Activated B cell treated with CpG ODN at 0.5 μM for 24 hours (primary cell): ENCODE results near the gene ARRDC3. TPM values are rescaled to one million over a fixed set of nuclear protein-coding genes. Genes with fewer than 3 reads are reported as not detected.

Experiments used
- ATAC-seq: fragments of 200-7000 bp; cut with Tn5 transposase; one replicate; pipeline ENCODE4 v1.10.0; 2021; ENCODE audit warnings: low read depth, mild to moderate bottlenecking, moderate library complexity
- CTCF ChIA-PET: fragments of 350-600 bp; sonication (Branson Sonifier 250); formaldehyde crosslinking; loops from one replicate; lab custom pipeline; 2021; ENCODE audit warnings: antibody characterized with exemption; lab: Charles Lee
- POLR2A ChIA-PET: fragments of 350-600 bp; sonication (Branson Sonifier 250); formaldehyde crosslinking; loops from one replicate; lab custom pipeline; 2021; ENCODE audit warnings: antibody characterized with exemption; lab: Charles Lee
- DNase-seq: peaks from one replicate; pipeline ENCODE4 v3.0.0; 2022
- H3K27ac Mint-ChIP-seq: one replicate; pipeline ENCODE4 v1.8.0; 2020; ENCODE audit warnings: mixed read lengths
- H3K27me3 Mint-ChIP-seq: one replicate; pipeline ENCODE4 v1.8.0; 2021; ENCODE audit warnings: mixed read lengths
- H3K36me3 Mint-ChIP-seq: one replicate; pipeline ENCODE4 v1.8.0; 2021; ENCODE audit warnings: low read depth, mixed read lengths
- H3K4me1 Mint-ChIP-seq: one replicate; pipeline ENCODE4 v1.8.0; 2021; ENCODE audit warnings: mixed read lengths
- H3K4me3 Mint-ChIP-seq: one replicate; pipeline ENCODE4 v1.8.0; 2020; ENCODE audit warnings: mild to moderate bottlenecking, mixed read lengths
- H3K9me3 Mint-ChIP-seq: one replicate; pipeline ENCODE4 v1.8.0; 2020; ENCODE audit warnings: mixed read lengths
- CTCF ChIP-seq: fragments of 200-600 bp; IDR thresholded peaks from one replicate; pipeline ENCODE4 v1.8.0; 2022; ENCODE audit warnings: antibody characterized with exemption, mild to moderate bottlenecking
- intact Hi-C: fragments of 100-400 bp; cut with micrococcal nuclease; formaldehyde crosslinking; loops from one replicate; pipeline ENCODE4 v1.15.1; 2024
- total RNA-seq: library from RNA; stranded (reverse); gene quantifications from 2 replicates; pipeline ENCODE4 v1.2.3, GENCODE V29; 2022

Gene ARRDC3
- total RNA-seq, 1 donor from 2014 or later, result 65.3 TPM

DNA sequence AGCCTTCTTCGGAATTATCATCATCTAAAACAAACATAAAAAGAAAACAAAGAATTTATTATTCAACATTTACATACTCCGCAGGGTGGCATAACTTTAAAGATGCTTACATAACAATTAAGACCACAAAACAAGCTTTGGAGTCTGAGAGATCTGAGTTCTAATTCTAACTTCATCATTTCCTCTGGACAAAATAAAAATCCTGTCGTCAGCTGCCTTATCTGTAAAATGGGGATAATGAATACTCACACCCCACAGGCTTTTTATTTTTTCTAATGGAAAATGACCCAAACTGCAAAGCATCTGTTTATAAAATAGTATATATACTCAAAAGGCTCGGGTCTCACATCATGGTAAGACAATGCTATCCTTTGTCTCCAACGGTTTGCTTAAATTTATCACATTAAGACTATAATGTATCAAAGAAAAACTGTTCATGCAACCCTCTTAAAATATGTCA is 4.3 kb downstream of the ARRDC3 start:
- POLR2A ChIA-PET, result interaction anchor here (0.5 to 2.2 kb wide), 7 partner anchors 11 to 99 kb away, joined by 3 to 13 read pairs (median 10); no protein-coding TSS in a partner anchor
- Mint-ChIP-seq H3K4me3 (peak overlapping the region; percentile 97), H3K9me3 (no peaks in the 10 kb centered on the region), H3K4me1 (peaks cover 27% of the 10 kb centered on the region), H3K27ac (peak overlapping the region; percentile 100), H3K36me3 (peaks cover 73% of the 10 kb centered on the region), H3K27me3 (no peaks in the 10 kb centered on the region)
- ATAC-seq (no peak), DNase-seq (no peak)
- intact Hi-C loops, result no loop called here
- CTCF ChIA-PET, result interaction anchor here (1.2 kb wide), 1 partner anchor 12 kb away, joined by 3 read pairs; no protein-coding TSS in a partner anchor
- no peak for TF ChIP-seq CTCF

DNA sequence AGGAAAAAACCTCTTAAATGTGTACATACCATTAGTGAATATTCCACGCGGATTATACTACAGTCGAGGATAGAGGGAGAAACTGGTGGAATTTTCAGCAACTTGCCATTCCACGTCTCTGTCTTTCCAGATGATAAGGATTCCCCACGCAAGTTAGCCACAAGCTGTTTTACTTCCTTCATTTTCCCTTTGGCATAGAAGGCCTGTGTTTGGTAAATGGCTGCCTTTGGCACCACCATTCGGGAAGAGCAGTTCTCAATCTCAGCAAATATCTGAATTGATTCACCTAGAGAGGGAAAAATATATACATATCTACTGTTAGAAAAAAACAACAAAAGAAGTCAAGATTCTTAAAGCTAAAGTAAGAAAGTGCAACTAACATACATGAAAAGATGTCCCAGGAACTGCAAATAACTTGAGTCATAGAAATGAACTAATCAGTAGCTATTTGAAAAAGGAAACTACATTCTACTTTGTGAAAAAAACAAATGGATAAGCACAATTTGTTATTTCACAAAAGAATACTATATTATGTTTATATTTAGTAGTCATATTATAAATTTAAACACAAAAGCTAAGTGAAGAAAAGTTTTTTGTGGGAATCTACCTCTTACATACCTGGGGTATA is 8.1 kb downstream of the ARRDC3 start:
- DNase-seq, result no peak
- peak overlapping the region; percentile 12 for H3K27ac Mint-ChIP-seq
- H3K9me3 Mint-ChIP-seq, result no peaks in the 10 kb centered on the region
- H3K27me3 Mint-ChIP-seq, result no peaks in the 10 kb centered on the region
- peaks cover 27% of the 10 kb centered on the region for H3K4me1 Mint-ChIP-seq
- intact Hi-C loops, result no loop called here
- ChIA-PET POLR2A (interaction anchor here (0.6 to 2.3 kb wide), 3 partner anchors 9 to 11 kb away, joined by 3 to 16 read pairs (median 3); partner anchors contain the start of gene ARRDC3), CTCF (interaction anchor here (0.6 to 0.9 kb wide), 2 partner anchors 10 to 149 kb away, joined by 3 read pairs; no protein-coding TSS in a partner anchor)
- H3K4me3 Mint-ChIP-seq, result no peak overlapping the region
- no peak for TF ChIP-seq CTCF
- no peak for ATAC-seq
- peaks cover 79% of the 10 kb centered on the region for H3K36me3 Mint-ChIP-seq

DNA sequence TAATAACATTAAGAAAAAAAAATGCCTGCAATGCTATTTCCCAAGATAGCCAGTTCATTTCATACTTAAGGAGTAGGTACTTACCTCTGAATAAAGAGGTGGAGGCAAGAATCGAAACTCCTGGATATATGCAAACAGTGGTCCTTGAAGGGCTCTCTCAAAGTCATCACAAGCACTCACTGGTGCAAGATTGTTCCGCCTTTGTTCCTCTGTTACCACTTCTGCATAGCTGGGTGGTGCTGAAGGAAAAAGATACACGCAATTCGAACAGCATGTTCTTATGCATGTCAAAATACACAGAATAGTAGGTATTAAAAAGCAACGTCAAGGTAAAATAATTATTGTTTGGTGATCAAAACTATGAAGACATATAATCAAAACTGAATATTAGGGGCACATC is 9.5 kb downstream of the ARRDC3 start:
- ATAC-seq (no peak), DNase-seq (no peak)
- Mint-ChIP-seq H3K4me3 (no peak overlapping the region), H3K4me1 (peaks cover 21% of the 10 kb centered on the region), H3K36me3 (peaks cover 85% of the 10 kb centered on the region), H3K9me3 (no peaks in the 10 kb centered on the region), H3K27ac (peak overlapping the region; percentile 12), H3K27me3 (no peaks in the 10 kb centered on the region)
- ChIA-PET CTCF (interaction anchor here (3.2 kb wide), 1 partner anchor 11 kb away, joined by 13 read pairs; no protein-coding TSS in a partner anchor), POLR2A (interaction anchor here (0.5 to 2.3 kb wide), 4 partner anchors 10 to 93 kb away, joined by 3 to 16 read pairs (median 3); partner anchors contain the start of gene ARRDC3)
- TF ChIP-seq CTCF, result no peak
- intact Hi-C loops, result no loop called here

DNA sequence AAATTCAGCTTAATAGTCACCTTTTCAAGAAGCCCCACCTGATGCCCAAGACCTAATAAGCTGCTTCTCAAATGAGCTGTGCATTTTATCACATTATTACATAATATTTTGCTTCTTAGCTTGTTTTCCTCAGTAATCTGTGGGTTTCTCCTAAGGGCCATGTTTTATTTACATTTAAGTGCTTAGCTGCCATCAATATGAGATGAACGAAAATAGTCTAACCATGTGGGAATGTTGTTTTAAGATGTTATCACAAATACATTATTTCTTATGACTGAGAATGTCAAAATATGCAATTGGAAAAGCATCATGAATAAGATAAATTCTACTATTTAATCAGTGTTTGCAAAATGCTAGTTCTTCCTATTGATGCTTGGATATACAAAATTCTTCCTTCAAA is 10.1 kb downstream of the ARRDC3 start:
- no peak for TF ChIP-seq CTCF
- intact Hi-C loops, result no loop called here
- CTCF ChIA-PET, result interaction anchor here (3.2 kb wide), 1 partner anchor 12 kb away, joined by 13 read pairs; no protein-coding TSS in a partner anchor
- DNase-seq, result no peak
- POLR2A ChIA-PET, result interaction anchor here (1.2 to 1.4 kb wide), 2 partner anchors 10 kb away, joined by 3 to 4 read pairs; partner anchors contain the start of gene ARRDC3
- peaks cover 90% of the 10 kb centered on the region for H3K36me3 Mint-ChIP-seq
- no peak for ATAC-seq
- no peaks in the 10 kb centered on the region for H3K27me3 Mint-ChIP-seq
- H3K4me1 Mint-ChIP-seq, result peaks cover 19% of the 10 kb centered on the region
- no peak overlapping the region for H3K4me3 Mint-ChIP-seq
- H3K9me3 Mint-ChIP-seq, result no peaks in the 10 kb centered on the region
- H3K27ac Mint-ChIP-seq, result peak overlapping the region; percentile 24

- Mint-ChIP-seq H3K36me3 (peaks cover 65% of the 10 kb centered on the region), H3K9me3 (no peaks in the 10 kb centered on the region), H3K27me3 (no peaks in the 10 kb centered on the region), H3K4me1 (peaks cover 9% of the 10 kb centered on the region), H3K4me3 (no peak overlapping the region), H3K27ac (no peak overlapping the region)
- intact Hi-C loops, result no loop called here
- POLR2A ChIA-PET, result interaction anchor here (1.4 to 7.9 kb wide), 3 partner anchors 9 to 89 kb away, joined by 4 to 103 read pairs (median 11); partner anchors contain the start of gene ARRDC3
- no peak for TF ChIP-seq CTCF
- DNase-seq, result no peak
- ATAC-seq, result no peak
- CTCF ChIA-PET, result interaction anchor here (0.7 kb wide), 1 partner anchor 14 kb away, joined by 4 read pairs; the partner anchor contains the start of gene ARRDC3
These were observed 13.6 kb downstream of the ARRDC3 start for GRCh38 chr5:91369480-91369879.
